NCI-H748 (cell line): ENCODE data around the gene TEK.

Experiments used
- DNase-seq: peaks from one replicate; lab custom pipeline; 2025; ENCODE audit not compliant: unreplicated experiment; lab: John Stamatoyannopoulos, UW

Gene TEK

DNA sequence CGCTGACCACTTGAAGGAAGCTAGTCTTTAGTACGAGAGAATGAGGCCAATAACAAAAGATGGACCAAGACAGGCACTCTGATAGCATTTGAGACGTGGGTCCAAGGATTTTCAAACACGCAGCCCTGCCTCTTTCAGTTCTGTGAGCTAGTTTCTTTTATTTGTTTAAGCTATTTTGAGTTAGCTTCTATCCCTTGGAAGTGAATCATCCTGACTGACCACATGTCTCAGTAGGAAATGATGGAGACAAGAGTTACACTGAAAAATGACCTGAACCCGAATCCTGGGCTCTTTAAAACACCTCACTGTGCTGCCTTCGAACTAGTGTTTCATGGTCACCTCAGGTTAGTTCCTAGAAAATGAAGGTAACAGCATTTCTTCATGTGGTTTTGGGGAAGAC, 9.9 kb downstream of the TEK start:
- DNase-seq = no peak

GRCh38 chr9:27124151-27124550, 15.1 kb downstream of the TEK start:
- no peak for DNase-seq

DNA sequence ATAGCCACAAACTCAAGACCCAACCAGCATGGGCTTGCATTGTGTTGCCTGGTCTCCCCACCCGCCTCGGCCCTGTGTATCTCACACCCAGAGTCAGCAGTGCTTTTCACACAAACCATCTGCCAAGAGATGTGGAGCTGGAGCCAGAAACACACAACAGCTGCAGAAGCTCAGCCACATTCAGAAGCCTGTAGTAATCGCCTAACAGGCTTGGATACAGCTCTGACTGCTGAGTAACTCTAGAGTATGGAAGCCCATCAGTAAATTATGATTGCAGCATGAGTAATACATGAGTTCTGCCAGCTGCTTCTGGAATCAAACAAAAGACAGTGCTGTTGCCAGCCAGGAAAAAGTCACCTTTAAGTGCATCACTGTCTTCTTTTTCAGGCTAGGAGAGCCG, 16.0 kb downstream of the TEK start:
- no peak for DNase-seq

- no peak for DNase-seq
Measured at GRCh38 chr9:27125936-27126335, 16.9 kb downstream of the TEK start.

DNA sequence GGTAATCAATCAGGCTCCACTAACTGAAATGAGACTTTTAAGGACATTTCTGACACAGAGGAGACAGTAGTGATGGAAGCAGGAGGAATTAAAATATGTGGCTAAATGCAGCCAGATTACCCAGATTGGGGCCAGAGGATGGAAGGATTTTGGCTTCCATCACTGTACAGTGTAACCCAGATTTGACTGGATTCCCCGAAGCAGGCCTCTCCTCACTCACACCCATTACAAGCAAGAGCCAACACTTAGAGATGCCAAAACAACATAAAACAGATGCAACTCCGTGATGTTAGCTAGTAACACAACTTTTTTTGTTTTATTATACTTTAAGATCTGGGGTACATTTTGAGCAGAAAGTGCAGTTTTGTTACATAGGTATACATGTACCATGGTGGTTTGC, 17.6 kb downstream of the TEK start:
- DNase-seq = no peak

GRCh38 chr9:27129221-27129620, 20.2 kb downstream of the TEK start:
- no peak for DNase-seq

DNA sequence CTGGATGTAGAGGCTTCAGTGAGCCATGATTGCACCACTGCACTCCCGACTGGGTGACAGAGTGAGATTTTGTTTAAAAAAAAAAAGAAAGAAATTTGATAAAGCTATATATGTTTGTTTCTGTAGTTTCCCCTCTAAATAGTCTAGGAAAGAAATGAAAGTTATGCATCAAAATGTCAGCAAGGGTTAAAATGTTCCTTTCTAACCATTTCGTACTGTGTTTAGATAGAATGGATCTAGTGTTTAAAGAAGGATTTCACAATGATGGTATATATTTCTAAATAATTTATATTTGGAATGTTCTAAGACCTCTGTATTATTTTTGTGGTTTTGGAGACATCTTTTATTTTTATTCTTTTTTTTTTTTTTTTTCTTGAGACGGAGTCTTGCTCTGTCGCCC, 22.7 kb downstream of the TEK start:
- DNase-seq = no peak

- DNase-seq = no peak
Measured at GRCh38 chr9:27133817-27134216, 24.8 kb downstream of the TEK start.

- DNase-seq = no peak
Measured at GRCh38 chr9:27142299-27142930, 33.4 kb downstream of the TEK start.

GRCh38 chr9:27145143-27145542, 36.1 kb downstream of the TEK start:
- no peak for DNase-seq

DNA sequence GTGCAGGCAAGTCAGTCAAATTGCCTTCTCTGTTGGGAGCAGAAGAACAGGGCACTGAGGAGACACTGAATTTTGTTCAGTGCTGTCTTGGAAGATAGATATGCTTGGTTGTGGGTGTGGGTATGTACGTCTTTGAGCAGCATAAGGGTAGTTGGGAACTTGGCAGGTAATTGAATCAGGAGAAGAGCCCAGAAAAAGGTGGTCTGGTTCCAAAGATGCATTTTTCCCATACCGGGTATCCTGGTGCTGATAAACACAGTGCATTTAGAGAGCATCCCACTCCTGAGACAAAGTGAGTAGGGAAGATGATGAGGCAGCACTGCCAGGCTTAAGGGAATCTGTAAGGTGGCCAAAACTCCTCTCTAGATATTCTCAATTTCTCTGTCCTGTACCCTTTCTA, 40.6 kb downstream of the TEK start:
- DNase-seq = no peak

DNA sequence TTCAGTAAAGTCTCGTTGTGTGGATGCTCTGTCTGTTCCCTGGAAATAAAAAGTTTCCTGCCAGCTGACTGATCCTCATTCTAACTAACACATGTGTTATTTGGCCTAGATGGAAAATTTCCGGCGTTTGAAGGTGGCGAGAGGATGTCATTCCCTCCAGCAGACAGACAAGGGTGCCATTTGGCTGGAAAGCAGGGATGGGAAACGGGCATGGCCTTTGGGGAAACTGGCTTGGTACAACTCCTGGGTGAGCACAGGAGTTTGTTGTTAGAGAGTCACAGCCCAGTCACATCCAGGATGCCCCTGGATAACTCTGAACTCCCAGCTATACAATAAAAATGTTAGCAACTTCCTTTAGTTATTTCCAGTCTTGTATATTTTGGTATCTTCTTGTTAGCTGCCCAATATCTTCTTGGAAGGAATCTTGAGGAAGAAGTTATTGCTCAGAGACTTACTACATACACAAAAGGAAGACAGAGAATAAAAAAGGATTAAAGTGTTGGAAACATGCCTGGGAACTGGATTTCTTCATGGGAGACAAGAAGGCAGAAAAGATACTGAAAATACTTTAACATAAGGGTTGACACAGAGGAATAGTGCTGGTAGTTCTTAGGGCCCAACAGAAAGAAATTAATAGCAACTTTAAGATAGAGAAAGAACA, 41.9 kb downstream of the TEK start:
- DNase-seq = no peak

DNA sequence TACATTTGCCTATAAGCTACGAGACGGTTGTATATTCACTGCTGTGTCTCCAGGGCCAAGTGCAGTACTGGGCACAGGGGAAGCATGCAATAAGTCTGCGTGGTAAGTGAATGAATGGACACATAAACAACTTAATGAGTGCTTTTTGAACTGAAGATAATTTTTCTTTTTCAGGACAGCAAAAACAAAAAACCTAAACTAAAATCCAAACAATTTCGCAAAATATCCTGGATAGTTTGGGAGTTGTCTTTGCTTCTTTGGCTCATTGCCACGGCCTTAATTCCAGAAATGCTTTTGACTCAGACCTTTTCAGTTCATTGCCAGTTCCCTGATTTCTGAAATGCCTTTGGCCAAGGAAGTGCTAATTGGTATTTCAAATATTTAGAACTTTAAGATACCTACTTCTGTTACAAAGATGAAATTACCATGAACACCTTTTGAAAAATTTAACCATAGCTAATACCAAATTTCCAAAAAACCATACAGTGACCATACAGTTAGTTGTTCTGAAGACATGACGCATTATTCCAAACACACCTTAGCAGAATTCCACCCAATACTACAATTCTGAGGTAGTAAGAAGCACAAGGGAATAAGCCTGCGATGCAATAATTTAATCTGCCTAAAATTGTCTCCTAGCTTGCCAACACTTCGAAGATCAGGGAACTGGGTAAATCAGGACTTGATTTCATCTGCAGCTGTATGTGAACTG, 42.8 kb downstream of the TEK start:
- no peak for DNase-seq

DNA sequence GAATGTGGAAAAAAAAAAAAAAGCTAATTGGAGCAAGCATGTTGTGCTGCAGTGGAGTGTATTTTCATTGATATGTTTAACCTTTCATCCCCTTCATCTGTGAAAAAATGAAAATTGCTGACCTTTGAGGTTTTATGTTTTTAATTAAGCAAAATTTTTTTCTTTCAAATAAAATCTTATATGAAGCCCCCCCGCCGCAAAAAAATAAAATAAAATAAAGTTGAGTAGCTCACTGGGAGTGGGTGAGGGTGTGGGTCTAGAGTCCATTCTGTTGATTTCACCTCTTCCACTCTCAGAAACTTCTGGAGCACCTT, 43.3 kb downstream of the TEK start:
- DNase-seq = no peak

DNA sequence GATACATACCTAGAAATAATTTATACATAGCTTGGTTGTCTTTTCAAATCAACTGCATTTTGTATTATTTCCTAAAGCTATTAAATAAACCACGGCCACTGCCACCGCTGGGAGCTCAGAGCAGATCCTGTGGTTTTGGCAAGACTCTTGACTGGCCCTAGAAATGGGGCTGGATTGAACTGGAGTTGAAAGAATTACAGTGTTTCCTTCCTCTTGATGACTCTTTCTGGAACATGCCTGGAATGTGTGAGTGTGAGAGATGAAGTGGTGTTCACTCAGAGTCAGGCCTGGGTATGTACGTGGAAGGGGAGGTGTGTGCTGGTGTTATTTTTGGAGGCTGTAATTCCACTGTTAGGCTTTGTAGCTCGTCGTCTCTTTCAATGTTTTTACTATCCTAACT, 45.9 kb downstream of the TEK start:
- no peak for DNase-seq

- no peak for DNase-seq
Measured at GRCh38 chr9:27157097-27157496, 48.1 kb downstream of the TEK start.

- DNase-seq = no peak
Measured at GRCh38 chr9:27157736-27158135, 48.7 kb downstream of the TEK start.

DNA sequence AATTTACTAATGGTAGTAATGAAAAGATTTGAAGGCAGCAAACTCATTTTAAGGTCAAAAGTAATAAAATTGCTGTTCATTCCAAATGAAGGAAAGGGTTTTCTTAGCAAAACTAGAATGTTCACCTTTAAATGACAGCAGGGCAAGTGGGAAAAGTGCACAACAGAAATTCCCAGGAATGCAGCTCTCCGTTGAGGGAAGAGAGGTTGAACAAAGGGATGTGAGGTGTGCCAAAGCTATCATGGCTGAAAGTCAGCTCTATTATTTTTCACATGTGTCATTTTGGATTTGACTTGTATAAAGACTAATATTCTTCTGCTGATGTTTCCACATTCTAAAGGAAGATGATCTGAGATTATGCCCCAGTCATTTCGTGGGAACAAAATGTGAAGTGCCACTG, 51.6 kb downstream of the TEK start:
- DNase-seq = no peak

DNA sequence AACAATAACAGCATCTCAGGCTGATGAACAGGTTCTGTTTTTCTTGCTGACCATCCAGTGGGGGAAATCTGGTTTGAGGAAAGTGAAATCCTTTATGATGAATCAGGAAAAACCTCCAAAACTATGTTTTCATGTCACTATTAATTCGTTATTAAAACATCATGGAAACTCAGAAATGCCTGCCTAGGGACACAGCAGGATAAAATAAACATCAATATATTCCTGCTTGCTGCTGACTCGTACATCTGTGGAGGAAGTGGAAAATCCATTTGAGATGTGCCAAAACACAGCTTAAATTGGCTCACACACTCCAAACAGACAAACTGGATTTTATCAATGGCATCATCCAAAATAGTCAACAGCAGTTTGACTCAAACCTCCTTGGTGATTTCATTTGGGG, 53.0 kb downstream of the TEK start:
- DNase-seq = no peak

GRCh38 chr9:27165068-27165467, 56.0 kb downstream of the TEK start:
- DNase-seq = no peak

GRCh38 chr9:27165670-27166069, 56.6 kb downstream of the TEK start:
- DNase-seq = no peak

- DNase-seq = no peak
Measured at GRCh38 chr9:27168496-27168895, 59.5 kb downstream of the TEK start.

DNA sequence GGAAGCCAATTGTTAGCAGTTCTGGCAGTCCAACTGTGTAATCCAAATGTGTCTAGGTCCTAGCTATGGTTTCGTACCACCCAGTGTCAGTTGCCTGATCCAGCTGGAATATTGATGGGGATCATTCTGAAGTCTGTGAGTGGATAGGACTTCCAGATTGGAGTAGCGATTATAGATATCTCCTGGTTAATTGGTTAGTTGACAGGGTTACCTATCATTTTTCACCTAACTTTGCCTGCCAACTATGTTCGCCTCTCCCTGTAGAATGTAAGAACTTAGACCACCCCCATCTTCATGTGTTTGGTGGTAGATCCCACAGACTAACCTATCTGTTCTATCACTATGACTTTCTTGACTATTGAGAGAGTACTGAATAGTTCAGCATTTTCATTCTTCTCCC, 59.9 kb downstream of the TEK start:
- no peak for DNase-seq
